ENCODE measurements around the gene ZBTB6. TPM values are rescaled to one million over a fixed set of nuclear protein-coding genes. Genes with fewer than 3 reads are reported as not detected.
A peak's percentile ranks its signal among the peaks of the same experiment; 100 is the strongest.

The ZBTB6 gene
- total RNA-seq, 1 donor from 2014 or later: 15.5 TPM

GRCh38 chr9:122904823-122905710, 8.1 kb downstream of the ZBTB6 start, which contains the start of gene RC3H2:
RC3H2 (minus strand) TSS chr9:122905359; CDS start chr9:122897509, 7,850 bp downstream.
- Mint-ChIP-seq H3K36me3 (ENCODE audit: low read depth) (peaks cover 26% of the 10 kb centered on the region), H3K9me3 (no peaks in the 10 kb centered on the region), H3K4me1 (peaks cover 34% of the 10 kb centered on the region), H3K27ac (peak within 1 kb of the TSS; percentile 94), H3K4me3 (peak within 1 kb of the TSS; percentile 92), H3K27me3 (no peaks in the 10 kb centered on the region)
- ChIA-PET POLR2A (interaction anchor here (0.6 to 4.5 kb wide), 15 partner anchors 8 to 1957 kb away, joined by 3 to 56 read pairs (median 5); partner anchors contain the start of genes ARPC5L, PDCL, RABGAP1 and ZBTB26), CTCF (interaction anchor here (1.6 kb wide), 1 partner anchor 10 kb away, joined by 4 read pairs; no protein-coding TSS in a partner anchor)
- intact Hi-C loops (cut with micrococcal nuclease): loop anchor here (1.0 to 10.0 kb wide), 9 partner anchors 8 to 813 kb away; partner anchors contain the start of genes PDCL, STRBP, TTLL11 and ZBTB26
- peak; percentile 89 for ATAC-seq (ENCODE audit: low read depth)
- peak; percentile 86 for DNase-seq
- TF ChIP-seq, protein P1, sequence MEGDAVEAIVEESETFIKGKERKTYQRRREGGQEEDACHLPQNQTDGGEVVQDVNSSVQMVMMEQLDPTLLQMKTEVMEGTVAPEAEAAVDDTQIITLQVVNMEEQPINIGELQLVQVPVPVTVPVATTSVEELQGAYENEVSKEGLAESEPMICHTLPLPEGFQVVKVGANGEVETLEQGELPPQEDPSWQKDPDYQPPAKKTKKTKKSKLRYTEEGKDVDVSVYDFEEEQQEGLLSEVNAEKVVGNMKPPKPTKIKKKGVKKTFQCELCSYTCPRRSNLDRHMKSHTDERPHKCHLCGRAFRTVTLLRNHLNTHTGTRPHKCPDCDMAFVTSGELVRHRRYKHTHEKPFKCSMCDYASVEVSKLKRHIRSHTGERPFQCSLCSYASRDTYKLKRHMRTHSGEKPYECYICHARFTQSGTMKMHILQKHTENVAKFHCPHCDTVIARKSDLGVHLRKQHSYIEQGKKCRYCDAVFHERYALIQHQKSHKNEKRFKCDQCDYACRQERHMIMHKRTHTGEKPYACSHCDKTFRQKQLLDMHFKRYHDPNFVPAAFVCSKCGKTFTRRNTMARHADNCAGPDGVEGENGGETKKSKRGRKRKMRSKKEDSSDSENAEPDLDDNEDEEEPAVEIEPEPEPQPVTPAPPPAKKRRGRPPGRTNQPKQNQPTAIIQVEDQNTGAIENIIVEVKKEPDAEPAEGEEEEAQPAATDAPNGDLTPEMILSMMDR (IDR thresholded peaks at IDR 0.05): no peak

- Mint-ChIP-seq H3K36me3 (ENCODE audit: low read depth) (peaks cover 22% of the 10 kb centered on the region), H3K9me3 (no peaks in the 10 kb centered on the region), H3K27ac (peak overlapping the region; percentile 86), H3K4me1 (peaks cover 38% of the 10 kb centered on the region), H3K27me3 (no peaks in the 10 kb centered on the region), H3K4me3 (peak overlapping the region; percentile 91)
- intact Hi-C loops (cut with micrococcal nuclease): loop anchor here (2.0 to 10.0 kb wide), 4 partner anchors 76 to 438 kb away; partner anchors contain the start of gene PDCL
- DNase-seq: no peak
- ChIA-PET POLR2A (interaction anchor here (0.6 to 4.5 kb wide), 10 partner anchors 9 to 1313 kb away, joined by 3 to 56 read pairs (median 11); partner anchors contain the start of genes PDCL, RABGAP1, ZBTB26 and ZBTB6), CTCF (interaction anchor here (1.3 to 1.8 kb wide), 4 partner anchors 8 to 87 kb away, joined by 3 to 5 read pairs (median 4); partner anchors contain the start of gene ZBTB6)
- TF ChIP-seq, protein P1 (IDR thresholded peaks at IDR 0.05): no peak
- ATAC-seq (ENCODE audit: low read depth): peak; percentile 2
Observed at GRCh38 chr9:122904466-122904822, 8.7 kb downstream of the ZBTB6 start.

DNA sequence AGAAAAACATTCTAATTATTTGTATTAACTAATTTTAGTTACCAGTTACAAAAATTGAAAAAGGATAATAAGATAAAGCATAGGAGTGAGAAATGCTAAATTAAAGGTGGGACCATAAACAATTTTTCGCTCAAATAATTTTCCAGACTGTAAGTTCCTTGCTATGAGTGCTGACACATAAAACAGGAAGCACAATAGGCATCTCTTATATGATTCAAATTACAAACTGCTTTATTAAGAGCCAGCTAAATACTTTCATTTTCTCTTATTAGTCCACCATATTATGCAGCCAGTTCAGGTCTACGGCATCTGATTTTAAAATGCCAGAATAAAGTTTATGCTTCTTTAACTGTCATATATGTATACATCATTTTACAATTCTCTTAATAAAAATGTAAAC, 12.3 kb downstream of the ZBTB6 start:
- DNase-seq (no peak), ATAC-seq (ENCODE audit: low read depth) (no peak)
- Mint-ChIP-seq H3K27ac (peak overlapping the region; percentile 59), H3K4me1 (peaks cover 53% of the 10 kb centered on the region), H3K4me3 (peak overlapping the region; percentile 58), H3K9me3 (no peaks in the 10 kb centered on the region), H3K36me3 (ENCODE audit: low read depth) (peaks cover 29% of the 10 kb centered on the region), H3K27me3 (no peaks in the 10 kb centered on the region)
- ChIA-PET CTCF (interaction anchor here (1.0 to 1.2 kb wide), 3 partner anchors 12 to 449 kb away, joined by 3 read pairs; partner anchors contain the start of genes ZBTB26 and ZBTB6), POLR2A (interaction anchor here (0.5 to 1.8 kb wide), 8 partner anchors 12 to 836 kb away, joined by 3 to 16 read pairs (median 6); partner anchors contain the start of genes RABGAP1, ZBTB26 and ZBTB6)
- intact Hi-C loops (cut with micrococcal nuclease): loop anchor here (10.0 kb wide), 1 partner anchor 324 kb away; no protein-coding TSS in a partner anchor
- TF ChIP-seq, protein P1 (IDR thresholded peaks at IDR 0.05): no peak

GRCh38 chr9:122897969-122898368, 15.2 kb downstream of the ZBTB6 start:
- POLR2A ChIA-PET: interaction anchor here (0.5 to 0.9 kb wide), 3 partner anchors 15 to 40 kb away, joined by 3 to 4 read pairs (median 3); partner anchors contain the start of genes ZBTB26 and ZBTB6
- intact Hi-C loops (cut with micrococcal nuclease): loop anchor here (2.0 kb wide), 1 partner anchor 23 kb away; no protein-coding TSS in a partner anchor
- no peak overlapping the region for H3K4me3 Mint-ChIP-seq
- DNase-seq (no peak), ATAC-seq (ENCODE audit: low read depth) (no peak)
- TF ChIP-seq, protein P1 (IDR thresholded peaks at IDR 0.05): no peak
- CTCF ChIA-PET: no interaction called here
- H3K27me3 Mint-ChIP-seq: no peaks in the 10 kb centered on the region
- peaks cover 35% of the 10 kb centered on the region for H3K4me1 Mint-ChIP-seq
- no peaks in the 10 kb centered on the region for H3K9me3 Mint-ChIP-seq
- no peak overlapping the region for H3K27ac Mint-ChIP-seq
- peaks cover 47% of the 10 kb centered on the region for H3K36me3 Mint-ChIP-seq (ENCODE audit: low read depth)
